Suprapubic skin (tissue), 4 donors: ENCODE data around the gene PAXX. TPM values are rescaled to one million over a fixed set of nuclear protein-coding genes. Genes with fewer than 3 reads are reported as not detected.

Experiments
- DNase-seq, 2 donors: peaks; one replicate each; pipeline ENCODE4 v3.0.0-alpha.2; 2019; ENCODE audit warnings: low spot score in 2 of 2
- H3K27ac ChIP-seq: fragments of 200-600 bp; sonication (generic); one replicate; pipeline ENCODE4 v1.5.1; 2019
- H3K27me3 ChIP-seq: fragments of 200-600 bp; sonication (generic); one replicate; pipeline ENCODE4 v1.5.1; 2019
- H3K36me3 ChIP-seq: fragments of 200-600 bp; sonication (generic); one replicate; pipeline ENCODE4 v1.5.1; 2019
- H3K4me1 ChIP-seq: fragments of 200-600 bp; sonication (generic); one replicate; pipeline ENCODE4 v1.5.1; 2019
- H3K4me3 ChIP-seq: fragments of 200-600 bp; sonication (generic); one replicate; pipeline ENCODE4 v1.5.1; 2019; ENCODE audit warnings: mild to moderate bottlenecking
- H3K9me3 ChIP-seq: fragments of 200-600 bp; sonication (generic); one replicate; pipeline ENCODE4 v1.5.1; 2019
- EP300 ChIP-seq: sonication (generic); formaldehyde crosslinking; IDR thresholded peaks from one replicate; pipeline ENCODE4 v1.6.1; 2017; ENCODE audit warnings: antibody characterized with exemption
- POLR2A ChIP-seq, 2 donors: fragments of 450-650 bp; IDR thresholded peaks; one replicate each; pipeline ENCODE4 v1.6.1; 2017; ENCODE audit warnings: antibody characterized with exemption in 2 of 2, mild to moderate bottlenecking in 2 of 2, moderate library complexity in 2 of 2
- POLR2AphosphoS5 ChIP-seq, 3 donors: sonication (generic); formaldehyde crosslinking; IDR thresholded peaks; one replicate each; pipeline ENCODE4 v1.6.1; 2017; ENCODE audit warnings: antibody characterized with exemption in 3 of 3
- WGBS: methylation state at CpG from one replicate; pipeline ENCODE4 v1.1.5; 2018; 5-methylcytosine and 5-hydroxymethylcytosine counted together
- total RNA-seq, 4 donors: library from RNA; depleted of rRNA; stranded (reverse); fragments of >200 nt; gene quantifications; one replicate each; pipeline ENCODE4 v1.1.0, GENCODE V29; 2016
- TF ChIP-seq, protein P1 (sequence below), 2 donors: fragments of 200-600 bp in 1 of 2; fragments of 450-650 bp in 1 of 2; sonication (generic) in 1 of 2; IDR thresholded peaks; one replicate each; pipeline ENCODE4 v1.5.1; 2016 to 2019; ENCODE audit warnings: antibody characterized with exemption in 2 of 2, mild to moderate bottlenecking in 1 of 2, moderate library complexity in 1 of 2

Gene PAXX
- total RNA-seq, 4 donors from 2014 or later, result 43.2 to 68.6 (median 61.5) TPM

DNA sequence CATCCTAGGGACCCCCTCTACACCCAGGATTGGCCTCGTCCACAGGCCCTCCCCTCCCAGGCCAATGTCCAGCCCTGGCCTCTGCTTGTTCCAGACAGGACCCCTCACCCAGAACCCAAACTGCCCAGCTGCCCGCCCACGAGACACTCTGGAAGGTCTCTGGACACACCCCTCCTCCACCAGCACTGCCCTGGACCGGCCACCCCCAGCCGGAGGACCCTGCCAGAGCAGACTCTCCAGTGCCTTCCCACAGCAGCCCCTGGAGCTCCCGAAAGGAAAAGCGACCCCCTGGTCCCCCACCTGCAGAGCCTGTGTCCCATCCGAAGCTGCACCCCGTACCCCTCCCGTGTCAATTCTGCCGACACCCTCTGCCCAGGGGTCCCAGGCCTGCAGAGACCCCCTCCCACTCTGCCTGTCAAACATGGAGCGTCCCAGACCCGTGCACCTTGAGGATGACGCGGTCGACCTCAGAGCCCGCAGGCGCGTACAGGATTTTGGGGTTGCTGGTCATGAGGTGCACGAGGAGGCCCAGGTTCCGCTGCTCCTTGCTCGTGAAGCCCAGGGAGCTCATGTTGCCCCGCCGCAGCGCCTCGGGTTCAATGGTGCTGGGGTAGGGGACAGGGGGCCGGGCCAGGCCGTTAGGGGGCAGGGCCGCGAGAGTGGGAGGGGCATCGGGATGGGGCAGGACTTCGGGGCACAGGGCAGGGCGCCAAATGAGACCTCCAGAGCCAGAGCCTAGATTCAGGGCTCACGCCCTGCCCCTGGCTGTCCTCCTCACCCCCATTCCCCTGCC is 27.9 kb downstream of the PAXX start:
- TF ChIP-seq POLR2A (IDR thresholded peaks at IDR 0.05), result no peak
- no peak for TF ChIP-seq EP300
- no peak for TF ChIP-seq POLR2AphosphoS5 (IDR thresholded peaks at IDR 0.05)
- TF ChIP-seq, protein P1, sequence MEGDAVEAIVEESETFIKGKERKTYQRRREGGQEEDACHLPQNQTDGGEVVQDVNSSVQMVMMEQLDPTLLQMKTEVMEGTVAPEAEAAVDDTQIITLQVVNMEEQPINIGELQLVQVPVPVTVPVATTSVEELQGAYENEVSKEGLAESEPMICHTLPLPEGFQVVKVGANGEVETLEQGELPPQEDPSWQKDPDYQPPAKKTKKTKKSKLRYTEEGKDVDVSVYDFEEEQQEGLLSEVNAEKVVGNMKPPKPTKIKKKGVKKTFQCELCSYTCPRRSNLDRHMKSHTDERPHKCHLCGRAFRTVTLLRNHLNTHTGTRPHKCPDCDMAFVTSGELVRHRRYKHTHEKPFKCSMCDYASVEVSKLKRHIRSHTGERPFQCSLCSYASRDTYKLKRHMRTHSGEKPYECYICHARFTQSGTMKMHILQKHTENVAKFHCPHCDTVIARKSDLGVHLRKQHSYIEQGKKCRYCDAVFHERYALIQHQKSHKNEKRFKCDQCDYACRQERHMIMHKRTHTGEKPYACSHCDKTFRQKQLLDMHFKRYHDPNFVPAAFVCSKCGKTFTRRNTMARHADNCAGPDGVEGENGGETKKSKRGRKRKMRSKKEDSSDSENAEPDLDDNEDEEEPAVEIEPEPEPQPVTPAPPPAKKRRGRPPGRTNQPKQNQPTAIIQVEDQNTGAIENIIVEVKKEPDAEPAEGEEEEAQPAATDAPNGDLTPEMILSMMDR (IDR thresholded peaks at IDR 0.05), result no peak
- 91% methylated on average over 12 of the region's 34 CpGs for WGBS
- no peak for DNase-seq
- no peak overlapping the region for H3K4me3 ChIP-seq
- H3K9me3 ChIP-seq, result no peaks in the 10 kb centered on the region
- H3K4me1 ChIP-seq, result no peaks in the 10 kb centered on the region
- no peaks in the 10 kb centered on the region for H3K27me3 ChIP-seq
- H3K27ac ChIP-seq, result no peak overlapping the region
- H3K36me3 ChIP-seq, result peaks cover 42% of the 10 kb centered on the region

DNA sequence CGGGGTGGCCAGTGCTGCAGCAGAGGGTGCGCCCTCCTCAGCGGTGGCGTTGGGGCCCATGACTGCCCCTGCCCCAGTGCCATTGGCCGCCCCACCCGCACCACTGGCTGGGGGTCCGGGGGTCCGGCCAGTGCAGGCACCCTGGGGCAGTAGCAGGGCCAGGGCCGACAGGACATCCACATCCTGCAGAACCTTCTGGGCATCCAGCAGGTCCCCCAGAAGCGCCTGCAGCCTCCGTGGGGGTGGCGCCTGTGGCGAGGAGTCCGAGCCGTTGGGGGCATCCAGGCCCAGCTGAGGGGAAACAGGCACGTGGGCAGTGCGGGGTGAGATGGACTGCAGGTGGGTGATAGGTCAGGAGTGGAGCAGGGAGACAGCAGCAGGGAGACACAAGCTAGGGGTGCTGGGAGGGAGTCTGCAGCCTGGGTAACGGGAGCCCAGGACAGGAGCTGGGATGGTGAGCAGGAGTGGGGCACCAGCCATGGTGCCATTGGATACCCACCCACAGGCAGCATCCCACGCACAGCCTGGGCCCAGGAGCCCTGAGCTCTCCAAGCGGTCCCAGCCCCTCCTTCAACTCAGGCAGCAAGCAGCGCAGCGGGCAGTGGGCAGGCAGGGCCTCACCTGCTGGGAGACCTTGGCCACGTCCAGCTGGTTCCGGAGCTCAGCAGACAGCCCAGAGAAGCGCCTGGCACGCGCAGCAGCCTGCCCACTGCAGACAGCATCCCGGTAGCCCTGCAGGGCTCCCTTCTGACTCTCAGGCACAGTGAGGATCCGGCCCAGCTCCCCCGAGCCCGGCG is 28.7 kb downstream of the PAXX start:
- Histone ChIP-seq H3K27ac (no peak overlapping the region), H3K9me3 (no peaks in the 10 kb centered on the region), H3K36me3 (peaks cover 33% of the 10 kb centered on the region), H3K4me3 (no peak overlapping the region), H3K4me1 (peaks cover 6% of the 10 kb centered on the region), H3K27me3 (no peaks in the 10 kb centered on the region)
- WGBS, result 94% methylated on average over 6 of the region's 32 CpGs
- no peak for DNase-seq
- TF ChIP-seq EP300 (no peak), POLR2A (IDR thresholded peaks at IDR 0.05) (no peak), POLR2AphosphoS5 (IDR thresholded peaks at IDR 0.05) (no peak)
- TF ChIP-seq, protein P1 (IDR thresholded peaks at IDR 0.05), result no peak

DNA sequence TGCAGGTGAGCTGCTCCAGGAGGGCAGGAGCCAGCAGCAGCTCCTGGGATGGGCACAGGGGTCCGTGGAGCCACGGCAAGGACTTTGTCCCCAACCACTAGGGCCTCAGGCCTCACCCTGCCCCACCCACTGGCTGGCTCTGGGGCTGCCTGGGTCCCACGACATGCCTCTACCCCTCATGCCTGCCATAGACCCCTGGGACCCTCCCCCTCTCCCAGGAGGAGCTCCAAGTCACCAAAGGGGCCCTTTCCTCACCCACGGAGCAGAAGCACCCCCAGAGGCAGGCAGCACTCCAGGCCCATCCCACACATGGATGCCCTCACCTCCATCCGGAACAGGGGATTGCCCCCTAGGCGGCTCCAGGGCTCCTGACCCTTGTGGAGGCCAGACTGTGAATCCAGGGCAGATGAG is 29.4 kb downstream of the PAXX start:
- no peak overlapping the region for H3K27ac ChIP-seq
- 80% methylated on average over 3 of the region's 6 CpGs for WGBS
- H3K4me3 ChIP-seq, result no peak overlapping the region
- TF ChIP-seq, protein P1 (IDR thresholded peaks at IDR 0.05), result no peak
- no peaks in the 10 kb centered on the region for H3K27me3 ChIP-seq
- DNase-seq, result no peak
- H3K4me1 ChIP-seq, result peaks cover 12% of the 10 kb centered on the region
- H3K9me3 ChIP-seq, result no peaks in the 10 kb centered on the region
- peaks cover 27% of the 10 kb centered on the region for H3K36me3 ChIP-seq

DNA sequence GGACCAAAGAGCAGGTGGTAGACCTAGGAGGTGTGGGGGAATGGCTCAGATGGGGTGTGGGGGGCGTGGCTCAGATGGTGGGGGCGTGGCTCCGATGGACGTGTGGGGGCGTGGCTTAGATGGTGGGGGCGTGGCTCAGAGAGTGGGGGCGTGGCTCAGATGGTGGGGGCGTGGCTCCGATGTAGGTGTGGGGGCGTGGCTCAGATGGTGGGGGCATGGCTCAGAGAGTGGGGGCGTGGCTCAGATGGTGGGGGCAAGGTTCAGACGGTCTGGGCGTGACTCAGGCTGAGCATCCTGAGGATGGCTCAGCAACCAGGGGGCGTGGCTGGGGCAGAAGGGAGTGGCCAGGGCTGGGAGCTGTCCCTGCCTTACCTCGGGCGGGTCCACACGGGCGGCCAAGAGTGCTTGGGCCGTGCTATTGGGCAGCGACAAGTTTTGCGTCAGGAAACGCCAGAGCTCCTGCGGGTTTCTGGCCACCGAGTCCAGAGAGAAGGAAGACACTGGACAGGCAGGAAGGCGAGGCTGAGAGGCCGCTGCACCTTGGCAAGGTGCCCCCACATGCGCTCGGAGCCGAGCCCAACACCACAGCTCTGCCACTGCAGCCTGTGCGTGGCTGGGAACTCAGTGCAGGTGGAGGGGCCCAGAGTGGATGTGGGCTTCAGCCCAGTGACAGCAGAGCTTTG is 29.9 kb downstream of the PAXX start:
- H3K9me3 ChIP-seq, result no peaks in the 10 kb centered on the region
- no peak for TF ChIP-seq POLR2A (IDR thresholded peaks at IDR 0.05)
- peaks cover 18% of the 10 kb centered on the region for H3K4me1 ChIP-seq
- H3K27me3 ChIP-seq, result no peaks in the 10 kb centered on the region
- no peak overlapping the region for H3K4me3 ChIP-seq
- no peak for DNase-seq
- H3K27ac ChIP-seq, result no peak overlapping the region
- H3K36me3 ChIP-seq, result peaks cover 22% of the 10 kb centered on the region
- 43% methylated on average over 19 of the region's 30 CpGs for WGBS

DNA sequence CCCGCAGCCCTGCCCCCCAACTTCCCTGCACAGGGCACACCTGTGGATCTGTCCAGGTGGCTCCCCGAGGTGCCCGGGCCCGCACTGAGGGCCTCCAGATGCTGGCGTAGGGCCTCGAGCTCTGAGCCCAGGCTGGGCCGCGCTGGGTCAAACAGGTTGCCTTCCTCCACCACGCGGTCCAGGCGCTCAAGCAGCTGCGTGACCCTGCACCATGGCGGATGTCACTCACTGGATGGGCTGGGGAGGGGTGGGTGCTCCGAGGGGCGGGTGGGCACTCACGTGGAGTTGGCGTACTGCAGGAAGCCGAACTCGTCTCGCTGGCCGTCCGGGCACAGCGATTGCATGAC is 30.4 kb downstream of the PAXX start:
- no peaks in the 10 kb centered on the region for H3K9me3 ChIP-seq
- H3K27me3 ChIP-seq, result no peaks in the 10 kb centered on the region
- H3K27ac ChIP-seq, result no peak overlapping the region
- H3K4me3 ChIP-seq, result no peak overlapping the region
- no peak for DNase-seq
- 91% methylated on average over 19 of the region's 23 CpGs for whole genome bisulfite sequencing
- peaks cover 23% of the 10 kb centered on the region for H3K4me1 ChIP-seq
- H3K36me3 ChIP-seq, result peaks cover 17% of the 10 kb centered on the region
- TF ChIP-seq, protein P1 (IDR thresholded peaks at IDR 0.05), result no peak
- no peak for TF ChIP-seq POLR2AphosphoS5 (IDR thresholded peaks at IDR 0.05)
- no peak for TF ChIP-seq EP300
- no peak for TF ChIP-seq POLR2A (IDR thresholded peaks at IDR 0.05)
